Parathyroid adenoma (tissue), 2 donors: Measurements from ENCODE around the gene FAM180B.

ENCODE experiments used
- H2AFZ ChIP-seq: fragments of 300-600 bp; sonication (generic); one replicate; pipeline ENCODE4 v1.7.0; 2017; ENCODE audit warnings: antibody characterized with exemption, mild to moderate bottlenecking
- H3K27ac ChIP-seq: fragments of 300-600 bp; sonication (generic); one replicate; pipeline ENCODE4 v1.7.0; 2017
- H3K27me3 ChIP-seq: fragments of 300-600 bp; sonication (generic); one replicate; pipeline ENCODE4 v1.7.0; 2017; ENCODE audit warnings: low read length; ENCODE audit not compliant: control insufficient read depth, insufficient read depth
- H3K36me3 ChIP-seq: fragments of 300-600 bp; sonication (generic); one replicate; pipeline ENCODE4 v1.7.0; 2017; ENCODE audit warnings: low read length; ENCODE audit not compliant: control insufficient read depth, insufficient read depth
- H3K4me1 ChIP-seq: fragments of 300-600 bp; sonication (generic); one replicate; pipeline ENCODE4 v1.7.0; 2017; ENCODE audit warnings: control low read depth
- H3K4me2 ChIP-seq: fragments of 300-600 bp; sonication (generic); one replicate; pipeline ENCODE4 v1.7.0; 2017; ENCODE audit warnings: low read length
- H3K4me3 ChIP-seq: fragments of 300-600 bp; sonication (generic); one replicate; pipeline ENCODE4 v1.7.0; 2017; ENCODE audit warnings: low read depth, low read length
- H3K79me2 ChIP-seq: fragments of 300-600 bp; sonication (generic); one replicate; pipeline ENCODE4 v1.7.0; 2017; ENCODE audit warnings: control low read depth
- H3K9ac ChIP-seq: fragments of 300-600 bp; sonication (generic); one replicate; pipeline ENCODE4 v1.7.0; 2017; ENCODE audit warnings: mild to moderate bottlenecking
- H3K9me3 ChIP-seq: fragments of 300-600 bp; sonication (generic); one replicate; pipeline ENCODE4 v1.7.0; 2017; ENCODE audit warnings: low read length; ENCODE audit not compliant: control insufficient read depth
- CTCF ChIP-seq: fragments of 300-600 bp; sonication (generic); IDR thresholded peaks from one replicate; pipeline ENCODE4 v1.7.0; 2017; ENCODE audit warnings: antibody characterized with exemption, mild to moderate bottlenecking
- donor health status: primary hyperparathyroidism.

The FAM180B gene

GRCh38 chr11:47586098-47586855, at the start of gene FAM180B:
Gene FAM180B (plus strand): TSS chr11:47586678. CDS start chr11:47586769, 91 bp downstream.
- Histone ChIP-seq H3K9ac (no peak within 1 kb of the TSS), H3K9me3 (no peaks in the 10 kb centered on the region), H2AFZ (no peak within 1 kb of the TSS), H3K4me3 (no peak within 1 kb of the TSS), H3K79me2 (no peaks in the 10 kb centered on the region), H3K4me1 (no peaks in the 10 kb centered on the region), H3K27me3 (no peaks in the 10 kb centered on the region), H3K4me2 (no peak within 1 kb of the TSS), H3K27ac (no peak within 1 kb of the TSS), H3K36me3 (no peaks in the 10 kb centered on the region)
- TF ChIP-seq CTCF = no peak

- Histone ChIP-seq H3K4me2 (no peak overlapping the region), H3K4me1 (peaks cover 7% of the 10 kb centered on the region), H3K27ac (no peak overlapping the region), H2AFZ (no peak overlapping the region), H3K36me3 (no peaks in the 10 kb centered on the region), H3K27me3 (no peaks in the 10 kb centered on the region), H3K4me3 (no peak overlapping the region), H3K9ac (no peak overlapping the region), H3K9me3 (no peaks in the 10 kb centered on the region), H3K79me2 (peaks cover 53% of the 10 kb centered on the region)
- TF ChIP-seq CTCF = no peak
These were observed 49.6 kb upstream of the FAM180B start for GRCh38 chr11:47536915-47537314.

- no peak overlapping the region for H3K27ac ChIP-seq
- TF ChIP-seq CTCF = no peak
- H3K4me3 ChIP-seq = no peak overlapping the region
- no peaks in the 10 kb centered on the region for H3K27me3 ChIP-seq
- no peaks in the 10 kb centered on the region for H3K36me3 ChIP-seq
- H3K4me2 ChIP-seq = peak overlapping the region; percentile 9
- no peak overlapping the region for H3K9ac ChIP-seq
- no peaks in the 10 kb centered on the region for H3K9me3 ChIP-seq
- H3K4me1 ChIP-seq = peaks cover 7% of the 10 kb centered on the region
- H3K79me2 ChIP-seq = peaks cover 58% of the 10 kb centered on the region
- H2AFZ ChIP-seq = no peak overlapping the region
These were observed 47.5 kb upstream of the FAM180B start for GRCh38 chr11:47538741-47539565.

- no peaks in the 10 kb centered on the region for H3K36me3 ChIP-seq
- H3K27ac ChIP-seq = no peak overlapping the region
- H2AFZ ChIP-seq = no peak overlapping the region
- no peaks in the 10 kb centered on the region for H3K27me3 ChIP-seq
- no peak for TF ChIP-seq CTCF
- peak overlapping the region; percentile 9 for H3K4me2 ChIP-seq
- H3K4me1 ChIP-seq = peaks cover 7% of the 10 kb centered on the region
- peak overlapping the region; percentile 20 for H3K4me3 ChIP-seq
- H3K9me3 ChIP-seq = no peaks in the 10 kb centered on the region
- peaks cover 63% of the 10 kb centered on the region for H3K79me2 ChIP-seq
- no peak overlapping the region for H3K9ac ChIP-seq
These were observed 46.8 kb upstream of the FAM180B start for GRCh38 chr11:47539681-47540039.
